CD1c-positive myeloid dendritic cell (primary cell): ENCODE results near the gene COL23A1.
"Not testable (repeated sequence)": the region's sequence is repeated elsewhere in the genome, so short reads cannot be mapped to it uniquely, and the experiment has no call there.

ENCODE experiments used
- DNase-seq: peaks from one replicate; pipeline ENCODE4 v3.0.0-alpha.2; 2016; ENCODE audit errors: extremely low spot score

The COL23A1 gene

DNA sequence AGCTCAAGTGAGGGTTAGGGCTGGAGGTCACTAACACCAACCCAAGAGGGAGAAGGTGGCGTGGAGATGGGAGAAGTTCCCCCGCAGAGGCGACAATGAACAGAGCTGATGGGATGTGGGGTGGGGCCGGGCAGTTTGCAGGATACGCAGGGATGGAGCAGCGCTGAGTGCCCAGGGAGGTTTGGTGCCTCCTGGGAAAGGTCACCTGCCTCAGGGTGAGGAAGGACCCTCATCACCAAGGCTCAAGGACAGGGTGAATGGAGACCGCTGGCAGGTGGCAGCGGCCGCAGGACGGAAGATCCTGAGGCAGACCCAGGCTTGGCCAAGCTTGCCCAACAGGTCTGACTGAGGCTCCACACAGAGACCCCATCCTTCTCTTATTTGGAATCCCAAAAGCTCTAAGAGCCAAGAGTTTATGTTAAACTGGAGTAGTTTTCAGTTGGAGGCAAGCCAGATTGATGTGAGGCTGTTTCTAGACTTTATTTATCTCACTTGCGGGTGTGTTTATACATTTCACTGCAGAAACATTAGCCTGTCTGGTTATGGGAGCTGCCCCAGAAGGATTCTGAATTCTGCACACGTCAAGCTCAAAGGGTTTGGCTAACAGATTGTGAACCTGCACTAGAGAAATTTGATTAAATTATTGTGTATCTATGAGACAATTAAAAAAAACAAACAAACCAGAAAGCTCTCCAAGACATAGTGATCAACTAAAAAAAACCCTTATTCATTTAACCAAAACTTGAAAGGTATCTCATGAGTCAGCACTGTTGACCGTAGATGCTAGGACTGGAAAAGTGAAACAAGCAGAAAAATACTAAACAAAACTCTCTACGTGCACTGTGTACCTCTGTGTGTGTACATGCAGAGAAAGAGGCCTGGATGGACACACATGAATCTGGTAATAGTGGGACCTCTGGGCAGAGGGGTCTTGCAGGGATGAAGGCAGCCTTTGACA lies 211.4 kb downstream of the COL23A1 start:
- DNase-seq = no peak

DNA sequence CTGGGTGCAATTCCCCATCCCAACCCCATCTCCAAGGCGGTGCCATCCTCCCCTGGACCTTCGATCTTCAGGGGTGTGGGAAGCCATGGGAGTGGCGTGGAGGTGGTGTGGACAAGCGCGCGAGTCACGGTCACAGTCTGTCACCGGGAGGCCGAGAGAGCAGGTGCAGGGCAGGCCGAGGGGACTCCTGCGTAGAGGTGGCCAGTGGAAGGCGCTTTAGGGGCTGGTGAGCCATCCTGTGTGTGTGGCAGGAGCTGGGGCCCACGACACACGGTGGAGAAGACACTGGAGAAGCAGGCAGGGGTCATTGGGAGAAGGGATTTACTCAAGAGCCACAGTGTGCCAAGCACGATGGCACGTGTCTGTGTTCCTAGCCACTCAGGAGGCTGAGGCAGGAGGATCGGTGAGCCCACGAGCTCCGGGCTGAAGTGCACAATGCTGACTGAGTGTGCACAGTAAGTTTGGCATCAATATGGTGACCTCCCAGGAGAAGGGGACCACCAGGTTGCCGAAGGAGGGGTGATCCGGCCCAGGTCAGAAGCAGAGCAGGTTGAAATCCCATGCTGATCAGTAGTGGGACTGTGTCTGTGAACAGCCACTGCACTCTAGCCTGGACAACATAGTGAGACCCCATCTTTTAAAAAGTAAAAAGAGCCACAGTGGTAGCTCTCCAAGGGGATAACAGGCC lies 212.5 kb downstream of the COL23A1 start:
- DNase-seq = no peak

DNA sequence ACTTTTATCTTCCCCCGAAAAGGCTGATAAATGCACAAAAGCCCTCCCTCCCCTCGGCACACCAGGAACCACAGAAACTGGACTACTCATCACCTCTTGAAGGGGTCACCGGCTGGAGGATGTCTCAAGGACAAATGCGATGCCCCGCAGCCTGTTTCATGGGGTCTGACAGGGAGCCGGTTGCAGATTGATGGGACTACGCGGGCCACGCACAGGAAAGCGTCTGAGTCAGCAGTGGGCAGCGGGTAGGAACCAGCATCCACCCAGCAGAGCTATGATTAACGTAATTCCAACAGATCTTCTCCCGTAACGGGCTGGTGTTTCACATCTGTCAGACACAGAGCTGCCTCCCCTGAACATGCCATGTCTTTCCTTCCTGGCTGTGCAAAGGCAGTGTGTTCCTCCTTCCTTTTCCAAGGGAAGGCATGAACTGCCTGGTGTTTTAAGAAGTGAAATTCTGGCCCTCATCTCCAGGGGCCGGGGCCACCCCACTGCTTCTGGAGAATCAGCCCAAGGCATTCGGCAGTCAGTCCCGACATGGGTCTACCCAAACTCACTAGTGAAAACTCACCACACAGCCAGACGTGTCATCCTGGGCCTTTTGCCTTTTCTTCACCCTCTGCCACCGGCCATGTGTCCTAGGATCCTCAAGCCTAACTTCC lies 213.1 kb downstream of the COL23A1 start:
- DNase-seq = no peak

DNA sequence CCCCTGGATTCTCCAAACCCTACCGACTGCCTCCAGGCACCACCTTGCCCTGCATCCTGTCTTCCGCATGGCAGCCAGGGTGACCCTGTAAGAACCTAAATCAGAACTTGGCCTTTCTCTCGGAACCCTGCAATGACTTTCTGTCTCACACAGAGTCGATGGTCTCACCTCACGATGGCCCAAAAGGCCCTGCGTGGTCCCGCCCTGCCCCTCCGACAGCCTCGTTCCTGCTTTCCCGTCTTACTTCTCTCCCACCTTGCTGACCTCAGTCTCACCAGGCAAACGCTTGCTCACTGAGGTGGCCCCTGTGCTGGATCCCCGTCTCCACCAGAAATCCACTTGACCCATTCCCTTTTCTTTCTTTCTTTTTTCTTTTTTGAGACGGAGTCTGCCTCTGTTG lies 214.8 kb downstream of the COL23A1 start:
- no peak for DNase-seq

DNA sequence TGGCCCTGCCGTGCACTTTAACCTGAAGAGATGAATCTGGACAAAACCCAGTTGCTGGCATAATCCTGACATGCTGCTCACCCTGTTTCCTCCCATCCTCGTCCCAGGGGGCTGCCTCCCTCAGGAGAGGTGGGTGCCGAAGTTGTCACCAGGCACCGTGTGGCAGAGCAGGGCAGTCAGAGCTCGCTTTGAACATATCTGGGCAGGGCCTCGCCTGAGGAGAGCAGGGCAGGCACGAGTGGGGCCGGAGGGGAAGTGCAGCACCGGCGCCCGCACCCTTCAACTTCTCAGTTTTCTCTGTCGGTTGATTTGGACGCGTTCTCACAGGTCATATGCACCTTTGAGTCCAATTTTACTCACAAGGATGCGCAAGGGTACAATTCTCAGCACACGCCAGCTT lies 216.5 kb downstream of the COL23A1 start:
- no peak for DNase-seq

DNA sequence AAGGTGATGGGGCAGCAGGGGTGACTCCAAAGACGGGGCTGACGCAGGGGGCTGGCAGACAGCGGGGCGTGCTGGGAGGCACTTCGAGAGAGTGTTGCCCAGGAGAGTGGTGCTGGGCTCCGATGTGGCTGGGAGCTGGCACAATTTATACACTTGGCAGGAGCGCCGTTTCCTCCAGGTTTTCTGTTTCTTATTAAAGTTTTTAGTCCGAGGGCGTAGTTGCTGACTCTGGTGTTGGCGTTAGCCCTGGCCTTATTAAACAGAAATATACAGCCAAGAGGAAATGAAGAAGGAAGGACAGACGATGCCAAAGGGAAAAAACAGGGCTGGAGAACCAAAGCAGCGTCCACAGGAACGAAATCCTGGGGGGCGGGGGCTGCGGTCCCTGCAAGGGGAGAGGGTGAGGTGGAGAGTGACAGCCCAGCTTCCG lies 218.0 kb downstream of the COL23A1 start:
- no peak for DNase-seq

DNA sequence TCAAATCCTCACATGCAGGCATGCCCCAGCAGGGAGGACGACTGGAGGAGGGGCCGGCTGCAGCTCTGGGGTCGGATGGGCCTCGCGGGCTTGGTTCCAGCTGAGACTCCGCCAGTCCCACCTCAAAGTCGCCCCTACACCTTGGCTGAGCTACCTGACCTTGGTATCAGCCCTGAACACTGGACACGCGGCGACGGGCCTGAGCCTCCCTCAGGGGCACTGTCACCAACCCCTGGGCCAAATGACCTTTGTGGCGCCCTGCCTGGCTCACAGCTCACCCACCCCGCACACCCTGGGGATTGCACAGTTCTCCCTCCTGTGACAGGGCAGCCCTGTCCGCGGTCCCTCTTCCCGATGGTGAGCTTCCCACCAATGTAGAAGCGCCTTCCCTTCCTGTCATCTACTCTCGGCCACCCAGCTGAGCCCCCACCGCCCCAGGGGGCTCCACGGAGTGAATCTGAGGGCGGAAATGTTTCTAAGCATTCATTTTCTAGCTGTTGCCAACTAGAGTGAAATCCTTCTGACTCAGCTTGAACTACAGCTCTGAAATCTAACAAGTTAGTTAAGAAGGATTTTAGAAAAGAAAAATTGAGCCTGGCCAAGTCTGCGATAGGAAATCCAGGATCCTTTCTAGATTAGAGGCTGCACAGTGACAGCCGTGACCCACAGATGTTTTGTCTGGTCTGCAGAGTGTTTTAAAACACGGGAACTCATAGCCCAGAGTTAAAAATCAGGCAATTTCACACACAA lies 218.7 kb downstream of the COL23A1 start:
- DNase-seq = no peak

DNA sequence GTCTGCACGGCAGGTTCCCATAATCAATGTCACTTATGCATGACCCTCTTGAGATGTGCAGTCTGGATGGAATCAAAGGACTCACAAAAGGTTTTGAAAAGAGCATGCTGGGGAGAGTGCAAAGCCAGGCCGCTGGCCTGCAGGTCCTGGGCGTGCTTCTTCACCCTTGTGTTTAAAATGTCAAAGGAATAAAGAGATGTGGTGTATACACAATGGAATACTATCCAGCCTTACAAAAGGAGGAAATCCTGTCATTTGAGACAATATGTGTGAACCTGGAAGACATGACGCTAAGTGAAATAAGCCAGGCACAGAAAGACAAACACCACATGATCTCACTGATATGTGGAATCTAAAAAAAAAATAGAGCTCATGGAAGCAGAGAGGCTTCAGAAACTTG lies 220.1 kb downstream of the COL23A1 start:
- DNase-seq = no peak

DNA sequence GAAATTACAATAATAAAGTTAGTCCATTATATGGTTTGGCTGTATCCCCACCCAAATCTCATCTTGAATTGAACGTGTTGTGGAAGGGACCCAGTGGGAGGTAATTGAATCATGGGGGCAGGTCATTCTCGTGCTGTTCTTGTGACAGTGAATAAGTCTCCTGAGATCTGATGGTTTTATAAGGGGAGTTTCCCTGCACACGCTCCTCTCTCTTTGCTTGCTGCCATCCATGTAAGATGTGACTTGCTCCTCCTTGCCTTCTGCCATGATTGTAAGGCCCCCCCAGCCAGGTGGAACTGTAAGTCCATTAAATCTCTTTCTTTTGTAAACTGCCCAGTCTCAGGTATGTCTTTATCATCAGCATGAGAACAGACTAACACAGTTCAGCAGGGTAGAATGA lies 220.7 kb downstream of the COL23A1 start:
- not testable (repeated sequence) for DNase-seq

DNA sequence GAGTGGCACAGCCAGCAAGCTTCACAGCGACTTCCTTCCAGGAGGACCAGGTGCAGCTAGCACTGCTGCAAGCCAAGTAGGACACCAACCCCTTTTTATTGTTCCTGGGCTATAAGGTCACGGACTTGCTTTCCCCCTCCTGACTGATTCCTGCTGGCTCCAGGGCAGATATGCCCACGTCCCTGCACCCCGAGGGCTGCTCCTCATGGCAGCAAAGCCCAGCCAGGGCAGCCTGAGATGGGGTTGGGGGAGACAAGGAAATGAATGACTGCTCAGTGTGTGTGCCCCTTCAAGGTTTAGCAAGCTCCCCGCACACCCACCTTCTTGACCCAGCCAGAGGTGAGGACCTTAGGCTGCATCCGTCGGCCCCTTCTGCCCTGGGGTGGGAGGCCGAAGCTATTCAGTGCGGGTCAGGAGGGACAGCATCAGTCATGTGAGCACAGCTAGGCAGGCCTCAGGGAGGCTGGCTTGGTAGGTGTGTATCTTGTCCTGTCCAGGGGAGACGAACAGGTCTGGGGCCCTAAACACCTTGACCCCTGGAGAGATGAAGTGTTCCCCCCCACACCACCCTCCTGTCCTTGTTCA lies 221.4 kb downstream of the COL23A1 start:
- no peak for DNase-seq

DNA sequence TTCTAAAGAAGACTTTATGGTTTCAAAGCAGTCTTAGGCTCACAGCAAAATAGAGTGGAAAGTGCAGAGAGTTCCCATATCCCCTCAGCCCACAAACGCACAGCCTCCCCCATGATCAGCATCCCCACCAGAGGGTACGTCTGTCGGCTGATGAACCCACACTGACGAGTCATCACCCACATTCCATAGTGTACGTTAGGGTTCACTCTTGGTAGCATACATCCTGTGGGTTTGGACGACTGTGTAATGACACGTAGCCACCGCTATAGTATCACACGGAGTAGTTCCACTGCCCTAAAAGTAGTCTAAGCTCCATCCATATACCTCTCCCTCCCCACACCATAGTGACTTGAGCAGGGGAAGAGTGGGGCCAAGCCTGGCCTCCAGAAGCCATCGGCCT lies 221.9 kb downstream of the COL23A1 start:
- no peak for DNase-seq

DNA sequence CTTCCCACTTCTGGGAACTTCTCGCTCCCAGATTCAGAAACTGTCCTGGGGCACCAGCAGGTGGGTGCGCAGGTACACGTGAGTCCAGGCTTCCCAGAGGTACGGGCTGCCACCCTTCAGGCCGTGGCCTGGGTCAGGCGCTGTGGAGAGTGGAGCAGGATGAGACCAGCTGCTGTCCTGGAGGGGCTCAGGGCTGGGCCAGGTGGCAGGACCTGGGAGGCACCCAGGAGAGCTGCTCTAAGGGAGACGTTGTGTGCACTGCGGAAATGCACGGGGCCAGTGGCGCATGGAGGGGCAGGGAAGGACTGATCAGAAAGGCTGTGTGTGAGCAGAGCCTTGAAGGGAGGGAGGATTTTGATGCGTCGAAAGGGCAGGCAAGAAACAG lies 222.5 kb downstream of the COL23A1 start:
- no peak for DNase-seq

DNA sequence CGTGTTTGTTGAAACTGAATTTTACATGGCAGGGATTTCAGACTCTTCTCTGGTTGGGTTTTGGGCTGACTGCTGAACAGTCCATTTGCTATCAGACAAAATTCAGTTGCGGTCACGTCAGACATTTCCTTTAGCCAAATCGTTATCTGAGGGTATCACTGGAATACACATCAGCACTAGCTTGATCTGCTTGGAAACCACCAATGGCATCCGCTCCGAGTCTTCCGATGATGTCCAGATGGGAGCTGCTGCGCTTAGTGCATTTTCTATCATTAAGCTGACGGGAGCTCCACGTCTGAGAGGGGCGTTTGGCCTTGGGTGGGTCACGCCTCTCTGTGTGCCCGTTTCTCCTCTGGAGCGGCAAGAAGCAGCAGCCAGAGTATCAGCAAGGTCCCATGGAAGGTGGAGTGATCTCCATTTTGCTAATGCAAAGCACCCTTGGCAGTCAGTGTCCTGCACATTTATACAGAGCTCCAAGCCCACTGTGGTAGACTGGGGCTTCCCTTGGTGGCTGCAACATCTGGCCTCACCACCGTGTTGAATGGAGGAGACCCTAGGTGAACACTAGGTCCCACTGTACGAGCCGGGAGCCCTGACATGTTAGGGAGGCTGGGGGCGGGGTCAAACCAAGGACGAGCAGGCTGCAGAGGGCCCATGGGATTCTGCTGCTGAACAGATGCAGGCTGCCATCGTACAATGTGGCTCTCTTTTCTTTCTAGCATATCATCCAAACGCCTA lies 223.0 kb downstream of the COL23A1 start:
- DNase-seq = no peak

DNA sequence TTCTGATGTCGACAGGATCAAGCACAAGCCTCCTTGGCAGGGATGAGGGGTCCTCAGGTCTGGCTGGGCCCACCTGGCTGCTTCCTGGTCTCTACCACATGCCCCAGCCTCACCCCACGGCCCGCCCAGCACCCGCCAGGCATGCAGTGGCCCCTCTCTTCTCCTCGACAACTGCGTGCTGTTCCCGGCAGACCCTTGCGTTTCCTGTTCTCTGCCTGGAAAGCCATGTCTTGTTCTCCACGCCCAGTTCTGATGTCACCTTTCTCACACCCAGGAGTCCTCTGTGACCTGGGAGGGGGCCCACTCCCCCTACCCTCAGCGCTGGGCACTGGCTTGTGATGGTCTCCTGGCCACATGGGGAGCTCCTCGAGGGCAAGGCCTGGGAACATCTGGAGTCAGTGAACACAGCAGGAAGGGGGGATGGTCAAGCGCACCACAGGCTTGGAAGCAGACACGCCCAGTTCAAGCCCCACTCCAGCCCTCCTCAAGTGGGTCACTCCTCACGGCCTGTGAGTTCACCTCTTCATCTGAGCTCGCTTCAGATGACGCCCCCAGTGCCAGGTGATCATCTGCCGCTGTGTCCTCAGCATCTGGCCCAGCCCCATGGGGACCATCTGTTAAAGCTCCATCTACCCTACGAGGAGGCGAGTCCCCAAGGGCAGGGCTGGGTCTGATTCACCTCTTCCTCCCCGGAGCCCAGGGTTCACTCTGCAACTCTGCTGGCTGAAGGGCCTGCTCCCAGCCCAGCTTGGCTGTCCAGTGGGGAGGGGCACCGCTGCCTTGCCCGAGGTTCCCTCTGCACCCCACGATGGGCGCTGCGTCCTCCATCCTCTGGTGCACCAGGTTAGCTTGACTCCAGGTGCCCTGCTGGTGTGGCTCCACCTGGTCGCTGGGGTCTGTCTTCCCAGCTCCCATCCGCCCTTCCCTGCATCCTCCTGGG lies 224.4 kb downstream of the COL23A1 start:
- DNase-seq = no peak

DNA sequence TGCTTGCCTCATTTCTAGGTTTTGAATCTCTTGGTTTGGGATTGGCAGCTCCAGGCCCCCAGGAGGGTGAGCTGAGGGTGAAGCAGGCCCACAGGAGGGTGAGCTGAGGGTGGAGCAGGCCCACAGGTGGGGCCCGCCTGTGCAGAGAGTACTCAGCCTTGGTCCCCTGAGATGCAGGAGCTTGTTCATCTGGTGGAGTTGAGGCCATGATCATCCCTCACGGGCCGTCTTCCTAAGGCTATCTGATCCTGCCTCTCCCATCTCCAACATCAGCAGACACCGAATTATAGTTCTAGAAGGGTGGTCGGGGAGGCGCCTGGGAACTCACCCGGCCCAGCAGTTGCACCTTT lies 225.9 kb downstream of the COL23A1 start:
- DNase-seq = no peak

DNA sequence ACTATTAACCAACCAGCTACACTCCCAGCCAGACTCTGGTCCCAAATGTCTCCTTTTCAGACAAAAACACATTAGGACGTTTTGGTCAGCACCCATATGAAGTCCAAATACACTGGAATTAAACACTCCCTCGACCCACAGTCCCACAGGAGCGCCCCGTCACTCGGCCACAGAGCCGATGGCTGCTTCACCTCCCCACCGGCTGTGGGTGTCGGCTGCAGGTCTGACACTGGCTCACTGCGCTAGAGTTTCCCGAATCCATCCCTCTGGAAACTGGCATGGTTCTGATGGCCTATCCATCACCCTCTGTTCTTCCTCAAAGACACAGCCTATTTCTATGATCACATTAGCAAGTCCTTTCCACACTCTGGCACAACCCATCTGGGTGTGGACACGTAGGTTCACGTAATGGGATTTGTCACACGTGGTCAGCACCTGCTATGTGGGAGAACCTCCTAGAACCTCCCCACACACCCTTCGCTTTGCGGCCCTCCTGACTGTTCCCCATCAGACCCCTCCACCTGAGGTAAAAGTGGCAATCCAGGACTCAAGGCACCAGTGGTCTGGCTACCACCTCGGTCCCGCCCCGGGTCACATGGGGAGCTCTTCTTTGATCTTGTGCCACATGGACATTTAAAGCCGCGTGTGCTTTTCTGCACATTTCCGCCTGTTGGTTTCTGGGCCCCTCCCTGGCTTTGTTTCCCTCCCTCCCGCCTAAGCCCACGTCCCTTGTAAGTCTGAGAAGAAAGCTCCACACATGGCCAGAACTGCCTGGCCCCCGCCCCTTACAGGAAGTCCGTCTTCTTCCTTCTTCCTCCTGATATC lies 226.5 kb downstream of the COL23A1 start:
- DNase-seq = no peak

DNA sequence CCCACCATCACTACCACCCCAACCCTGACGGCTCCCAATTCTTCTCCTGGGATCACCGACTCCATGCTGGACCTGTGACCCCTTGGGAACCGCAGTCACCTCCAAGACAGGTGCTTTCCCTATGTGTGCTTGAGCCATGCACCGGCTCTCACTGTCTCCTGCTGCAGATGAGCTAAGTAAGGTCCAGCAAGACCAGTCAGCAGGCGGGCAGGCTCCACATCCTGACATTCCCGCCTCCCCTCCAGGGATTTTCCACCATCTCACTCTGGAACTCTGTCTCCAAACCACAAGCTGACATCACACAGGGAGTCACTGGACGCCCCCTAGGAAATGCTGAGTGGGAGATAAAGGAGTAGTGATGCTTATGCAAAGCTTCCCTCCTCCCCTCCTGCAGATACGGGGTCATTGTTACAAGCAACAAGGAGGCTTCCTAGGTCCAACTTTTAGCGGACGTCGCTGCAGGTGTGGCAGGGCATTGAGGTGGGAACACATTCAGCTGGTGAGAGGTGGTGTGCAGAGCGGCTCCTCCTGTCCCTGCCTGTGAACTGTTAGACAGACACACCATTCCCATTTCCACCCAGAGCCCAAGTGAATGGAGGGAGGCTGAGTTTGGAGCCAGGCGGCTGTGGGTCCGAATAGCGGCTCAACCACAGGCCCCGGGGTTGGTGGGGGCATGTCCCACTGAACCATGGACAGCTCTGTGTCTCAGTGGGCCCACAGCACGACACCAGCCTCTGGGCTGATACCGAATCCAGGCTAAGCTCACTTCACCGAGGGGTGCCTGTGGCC lies 228.3 kb downstream of the COL23A1 start:
- DNase-seq = no peak

DNA sequence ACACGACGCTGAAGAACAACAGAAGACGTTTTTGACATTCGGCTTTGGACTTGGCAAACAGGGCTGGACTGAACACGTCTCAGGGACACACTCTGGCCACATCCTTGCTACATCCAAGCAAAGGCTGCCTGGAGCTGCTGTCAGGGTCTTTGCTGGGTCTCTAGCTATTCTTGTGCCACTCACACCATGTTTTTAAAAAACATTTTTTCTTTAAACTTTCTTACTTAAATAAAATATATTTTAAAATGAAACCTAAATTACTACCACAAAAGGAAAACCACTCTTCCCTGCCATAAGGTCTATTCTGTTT lies 229.3 kb downstream of the COL23A1 start:
- DNase-seq = no peak
